ENCODE measurements around the gene SLC9A9.

Gene SLC9A9

GRCh38 chr3:143255739-143256138 lies 592.5 kb downstream of the SLC9A9 start:
- Histone ChIP-seq H3K27me3 (ENCODE audit: low read depth, low read length) (no peaks in the 10 kb centered on the region), H3K27ac (ENCODE audit: low read length) (no peak overlapping the region), H3K9me3 (ENCODE audit: insufficient read depth, low read length) (no peaks in the 10 kb centered on the region), H2AFZ (ENCODE audit: low read depth, low read length) (no peak overlapping the region), H3K9ac (ENCODE audit: low read length) (no peak overlapping the region), H3K4me3 (ENCODE audit: low read length) (no peak overlapping the region), H3K36me3 (replicated peaks; ENCODE audit: low read depth, low read length) (no peaks in the 10 kb centered on the region), H3K4me1 (ENCODE audit: low read length) (no peaks in the 10 kb centered on the region), H3K4me2 (ENCODE audit: low read length) (no peak overlapping the region), H4K20me1 (ENCODE audit: insufficient read depth, low read length) (no peaks in the 10 kb centered on the region), H3K79me2 (ENCODE audit: low read length) (no peaks in the 10 kb centered on the region)
- TF ChIP-seq CTCF (IDR thresholded peaks at IDR 0.05; ENCODE audit: low read depth, low read length) (no peak), EZH2phosphoT487 (IDR thresholded peaks at IDR 0.05; ENCODE audit: low read depth) (no peak)

GRCh38 chr3:143252931-143253330 lies 595.3 kb downstream of the SLC9A9 start:
- Histone ChIP-seq H4K20me1 (ENCODE audit: insufficient read depth, low read length) (no peaks in the 10 kb centered on the region), H3K79me2 (ENCODE audit: low read length) (no peaks in the 10 kb centered on the region), H3K27ac (ENCODE audit: low read length) (no peak overlapping the region), H3K4me3 (ENCODE audit: low read length) (no peak overlapping the region), H3K4me2 (ENCODE audit: low read length) (no peak overlapping the region), H3K9ac (ENCODE audit: low read length) (no peak overlapping the region), H3K36me3 (replicated peaks; ENCODE audit: low read depth, low read length) (no peaks in the 10 kb centered on the region), H3K9me3 (ENCODE audit: insufficient read depth, low read length) (no peaks in the 10 kb centered on the region), H2AFZ (ENCODE audit: low read depth, low read length) (no peak overlapping the region), H3K4me1 (ENCODE audit: low read length) (no peaks in the 10 kb centered on the region), H3K27me3 (ENCODE audit: low read depth, low read length) (no peaks in the 10 kb centered on the region)
- TF ChIP-seq CTCF (IDR thresholded peaks at IDR 0.05; ENCODE audit: low read depth, low read length) (no peak), EZH2phosphoT487 (IDR thresholded peaks at IDR 0.05; ENCODE audit: low read depth) (no peak)

DNA sequence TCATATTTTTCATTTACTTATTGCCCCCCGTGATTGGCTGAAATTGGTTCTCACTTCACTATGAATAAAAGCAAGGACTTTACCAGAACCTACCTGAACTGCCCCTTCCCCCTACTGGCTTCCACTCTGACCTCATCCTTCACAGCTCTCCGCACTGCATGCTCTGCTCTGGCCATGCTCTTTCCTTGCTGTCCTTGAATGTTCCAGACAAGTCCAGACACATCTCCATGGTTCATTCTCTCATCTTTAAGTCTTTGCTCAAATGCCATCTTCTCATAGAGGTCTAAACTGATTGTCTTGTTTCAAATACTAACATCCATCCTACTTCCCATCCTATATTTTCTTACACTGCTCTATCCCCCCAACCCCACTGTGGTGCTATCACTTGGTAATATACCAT lies 599.3 kb downstream of the SLC9A9 start:
- Histone ChIP-seq H4K20me1 (ENCODE audit: insufficient read depth, low read length) (no peaks in the 10 kb centered on the region), H3K79me2 (ENCODE audit: low read length) (no peaks in the 10 kb centered on the region), H2AFZ (ENCODE audit: low read depth, low read length) (no peak overlapping the region), H3K4me2 (ENCODE audit: low read length) (no peak overlapping the region), H3K4me3 (ENCODE audit: low read length) (no peak overlapping the region), H3K9ac (ENCODE audit: low read length) (no peak overlapping the region), H3K36me3 (replicated peaks; ENCODE audit: low read depth, low read length) (no peaks in the 10 kb centered on the region), H3K27ac (ENCODE audit: low read length) (no peak overlapping the region), H3K4me1 (ENCODE audit: low read length) (no peaks in the 10 kb centered on the region), H3K27me3 (ENCODE audit: low read depth, low read length) (no peaks in the 10 kb centered on the region), H3K9me3 (ENCODE audit: insufficient read depth, low read length) (no peaks in the 10 kb centered on the region)
- no peak for TF ChIP-seq CTCF (IDR thresholded peaks at IDR 0.05; ENCODE audit: low read depth, low read length)
- TF ChIP-seq EZH2phosphoT487 (IDR thresholded peaks at IDR 0.05; ENCODE audit: low read depth), result no peak

DNA sequence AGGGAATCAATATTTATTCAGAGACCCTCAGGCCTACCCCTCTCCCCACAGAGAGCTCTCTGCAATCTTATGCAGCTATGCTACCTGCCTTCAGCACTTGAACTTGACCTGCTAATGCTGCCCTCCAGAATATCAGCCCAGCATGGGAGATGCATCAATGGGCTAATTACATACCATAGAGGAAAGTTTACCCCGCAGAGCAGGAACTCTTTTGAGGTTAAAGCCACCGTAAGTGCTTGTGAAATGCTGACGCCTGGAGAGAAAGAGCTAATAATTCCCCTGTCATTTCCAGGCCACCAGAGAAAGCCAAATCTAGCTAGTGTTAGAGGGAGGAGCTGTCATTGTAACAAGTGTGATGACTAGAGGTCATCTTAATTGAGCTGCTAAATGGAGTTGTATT lies 601.2 kb downstream of the SLC9A9 start:
- Histone ChIP-seq H4K20me1 (ENCODE audit: insufficient read depth, low read length) (no peaks in the 10 kb centered on the region), H3K4me3 (ENCODE audit: low read length) (no peak overlapping the region), H3K9me3 (ENCODE audit: insufficient read depth, low read length) (no peaks in the 10 kb centered on the region), H3K79me2 (ENCODE audit: low read length) (no peaks in the 10 kb centered on the region), H3K4me1 (ENCODE audit: low read length) (no peaks in the 10 kb centered on the region), H3K27ac (ENCODE audit: low read length) (no peak overlapping the region), H3K4me2 (ENCODE audit: low read length) (no peak overlapping the region), H3K9ac (ENCODE audit: low read length) (no peak overlapping the region), H3K36me3 (replicated peaks; ENCODE audit: low read depth, low read length) (no peaks in the 10 kb centered on the region), H3K27me3 (ENCODE audit: low read depth, low read length) (no peaks in the 10 kb centered on the region), H2AFZ (ENCODE audit: low read depth, low read length) (no peak overlapping the region)
- TF ChIP-seq CTCF (IDR thresholded peaks at IDR 0.05; ENCODE audit: low read depth, low read length) (no peak), EZH2phosphoT487 (IDR thresholded peaks at IDR 0.05; ENCODE audit: low read depth) (no peak)
